Peyer's patch (tissue), 4 donors: ENCODE results near the gene SLC7A10. TPM values are rescaled to one million over a fixed set of nuclear protein-coding genes. Genes with fewer than 3 reads are reported as not detected.

Experiments used
- DNase-seq, 3 donors: peaks; one replicate each; pipeline ENCODE4 v3.0.0-alpha.2; 2017 to 2019
- H3K27ac ChIP-seq, 4 donors: fragments of 200-600 bp; sonication (generic); one replicate each; pipeline ENCODE4 v1.5.1; 2016 to 2019
- H3K27me3 ChIP-seq, 2 donors: fragments of 200-600 bp; sonication (generic); one replicate each; pipeline ENCODE4 v1.5.1; 2019
- H3K36me3 ChIP-seq, 3 donors: fragments of 200-600 bp; sonication (generic); one replicate each; pipeline ENCODE4 v1.5.1; 2016 to 2019
- H3K4me1 ChIP-seq, 4 donors: fragments of 200-600 bp; sonication (generic); one replicate each; pipeline ENCODE4 v1.5.1; 2016 to 2019
- H3K4me3 ChIP-seq, 4 donors: fragments of 200-600 bp; sonication (generic); 1 replicate in 3 of 4; 2 replicates in 1 of 4; pipeline ENCODE4 v1.5.1; 2016 to 2019; ENCODE audit warnings: mild to moderate bottlenecking in 1 of 4
- H3K9me3 ChIP-seq, 4 donors: fragments of 200-600 bp; sonication (generic); one replicate each; pipeline ENCODE4 v1.5.1; 2016 to 2019; ENCODE audit warnings: mild to moderate bottlenecking in 1 of 4
- POLR2A ChIP-seq, 2 donors: fragments of 450-650 bp; IDR thresholded peaks; one replicate each; pipeline ENCODE4 v1.5.1; 2017; ENCODE audit warnings: antibody characterized with exemption in 2 of 2, mild to moderate bottlenecking in 2 of 2, moderate library complexity in 2 of 2
- total RNA-seq, 4 donors: library from RNA; depleted of rRNA; stranded (reverse); fragments of >200 nt; gene quantifications; one replicate each; pipeline ENCODE4 v1.1.0, GENCODE V29; 2016
- TF ChIP-seq, protein P1 (sequence below), 6 experiments: fragments of 450-650 bp in 4 of 6; fragments of 200-600 bp in 2 of 6; sonication (generic) in 1 of 6; IDR thresholded peaks; one replicate each; pipeline ENCODE4 v1.5.1; 2017 to 2019; ENCODE audit warnings: antibody characterized with exemption in 6 of 6, mild to moderate bottlenecking in 3 of 6, moderate library complexity in 1 of 6

Gene SLC7A10
- total RNA-seq, 4 donors from 2014 or later, result not detected

DNA sequence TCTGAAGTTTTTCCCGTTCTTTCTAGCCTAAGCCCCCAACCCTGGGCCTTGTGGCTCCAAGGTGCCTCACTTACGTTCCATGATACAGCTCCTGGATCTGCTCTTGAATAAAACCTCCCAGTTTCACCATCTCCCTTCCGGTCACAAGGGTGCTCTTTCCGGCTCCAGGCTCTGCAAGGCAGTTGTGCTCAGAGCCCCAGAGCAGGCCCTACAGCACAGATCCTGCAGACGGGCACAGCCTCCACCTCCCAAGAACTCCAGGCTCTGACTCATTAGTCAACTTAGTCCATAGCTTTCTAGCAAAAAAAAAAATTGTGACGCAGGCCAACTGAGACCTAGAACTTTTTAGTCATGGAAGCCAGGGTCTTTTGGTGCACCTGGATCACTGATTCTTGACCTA, 33.9 kb upstream of the SLC7A10 start:
- TF ChIP-seq POLR2A (IDR thresholded peaks at IDR 0.05), result no peak
- TF ChIP-seq, protein P1, sequence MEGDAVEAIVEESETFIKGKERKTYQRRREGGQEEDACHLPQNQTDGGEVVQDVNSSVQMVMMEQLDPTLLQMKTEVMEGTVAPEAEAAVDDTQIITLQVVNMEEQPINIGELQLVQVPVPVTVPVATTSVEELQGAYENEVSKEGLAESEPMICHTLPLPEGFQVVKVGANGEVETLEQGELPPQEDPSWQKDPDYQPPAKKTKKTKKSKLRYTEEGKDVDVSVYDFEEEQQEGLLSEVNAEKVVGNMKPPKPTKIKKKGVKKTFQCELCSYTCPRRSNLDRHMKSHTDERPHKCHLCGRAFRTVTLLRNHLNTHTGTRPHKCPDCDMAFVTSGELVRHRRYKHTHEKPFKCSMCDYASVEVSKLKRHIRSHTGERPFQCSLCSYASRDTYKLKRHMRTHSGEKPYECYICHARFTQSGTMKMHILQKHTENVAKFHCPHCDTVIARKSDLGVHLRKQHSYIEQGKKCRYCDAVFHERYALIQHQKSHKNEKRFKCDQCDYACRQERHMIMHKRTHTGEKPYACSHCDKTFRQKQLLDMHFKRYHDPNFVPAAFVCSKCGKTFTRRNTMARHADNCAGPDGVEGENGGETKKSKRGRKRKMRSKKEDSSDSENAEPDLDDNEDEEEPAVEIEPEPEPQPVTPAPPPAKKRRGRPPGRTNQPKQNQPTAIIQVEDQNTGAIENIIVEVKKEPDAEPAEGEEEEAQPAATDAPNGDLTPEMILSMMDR (IDR thresholded peaks at IDR 0.05), result no peak
- H3K27me3 ChIP-seq, result no peaks in the 10 kb centered on the region

DNA sequence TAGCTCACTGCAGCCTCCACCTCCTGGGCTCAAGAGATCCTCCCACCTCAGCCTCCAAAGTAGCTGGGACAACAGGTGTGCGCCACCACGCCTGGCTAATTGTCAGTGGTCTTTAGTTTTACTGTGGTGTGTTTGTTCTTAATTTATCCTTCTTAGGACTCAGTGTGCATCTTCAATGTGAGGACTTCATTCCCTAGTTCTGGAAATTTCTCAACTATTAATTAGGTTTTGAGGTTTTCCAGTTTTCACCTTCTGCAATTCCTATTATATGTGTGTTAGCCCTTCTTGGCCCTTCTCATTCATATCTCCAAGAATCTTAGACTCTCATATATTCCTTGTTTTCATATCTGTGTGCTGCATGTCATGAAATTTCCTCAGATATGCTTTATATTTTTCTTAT, 32.2 kb upstream of the SLC7A10 start:
- DNase-seq, result no peak
- no peaks in the 10 kb centered on the region for H3K27me3 ChIP-seq
- no peak overlapping the region for H3K4me3 ChIP-seq
- no peaks in the 10 kb centered on the region for H3K36me3 ChIP-seq
- H3K4me1 ChIP-seq, result no peaks in the 10 kb centered on the region
- no peak overlapping the region for H3K27ac ChIP-seq
- H3K9me3 ChIP-seq, result no peaks in the 10 kb centered on the region
- TF ChIP-seq POLR2A (IDR thresholded peaks at IDR 0.05), result no peak
- TF ChIP-seq, protein P1 (IDR thresholded peaks at IDR 0.05), result no peak

More for the DNA sequence above, 33.9 kb upstream of the SLC7A10 start:
- Histone ChIP-seq H3K4me3 (no peak overlapping the region), H3K27ac (no peak overlapping the region), H3K36me3 (no peaks in the 10 kb centered on the region), H3K9me3 (no peaks in the 10 kb centered on the region), H3K4me1 (no peaks in the 10 kb centered on the region)
- DNase-seq, result no peak

DNA sequence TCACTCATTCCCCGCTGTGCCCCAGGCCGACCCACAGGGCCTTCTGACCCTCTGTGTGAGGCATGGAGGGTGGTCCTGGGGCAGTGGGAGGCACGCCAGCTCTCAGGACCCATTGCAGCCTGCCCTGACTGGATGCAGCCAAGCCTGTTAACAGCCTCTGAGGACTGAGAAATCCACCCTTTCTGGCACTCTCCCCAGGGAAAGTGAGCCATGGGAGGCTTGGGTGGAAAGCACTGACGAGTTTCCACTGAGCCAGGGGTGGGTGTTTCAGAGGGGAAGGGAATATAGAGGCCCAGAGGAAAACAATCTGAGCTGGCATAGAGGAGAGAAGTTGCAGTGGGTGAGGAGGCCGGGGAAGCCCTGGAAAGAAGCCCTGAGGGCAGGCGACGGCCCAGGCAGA, 30.6 kb upstream of the SLC7A10 start:
- TF ChIP-seq, protein P1 (IDR thresholded peaks at IDR 0.05), result no peak
- no peak for TF ChIP-seq POLR2A (IDR thresholded peaks at IDR 0.05)
- Histone ChIP-seq H3K27me3 (no peaks in the 10 kb centered on the region), H3K27ac (no peak overlapping the region), H3K4me3 (no peak overlapping the region), H3K4me1 (no peaks in the 10 kb centered on the region), H3K9me3 (no peaks in the 10 kb centered on the region), H3K36me3 (no peaks in the 10 kb centered on the region)
- no peak for DNase-seq

DNA sequence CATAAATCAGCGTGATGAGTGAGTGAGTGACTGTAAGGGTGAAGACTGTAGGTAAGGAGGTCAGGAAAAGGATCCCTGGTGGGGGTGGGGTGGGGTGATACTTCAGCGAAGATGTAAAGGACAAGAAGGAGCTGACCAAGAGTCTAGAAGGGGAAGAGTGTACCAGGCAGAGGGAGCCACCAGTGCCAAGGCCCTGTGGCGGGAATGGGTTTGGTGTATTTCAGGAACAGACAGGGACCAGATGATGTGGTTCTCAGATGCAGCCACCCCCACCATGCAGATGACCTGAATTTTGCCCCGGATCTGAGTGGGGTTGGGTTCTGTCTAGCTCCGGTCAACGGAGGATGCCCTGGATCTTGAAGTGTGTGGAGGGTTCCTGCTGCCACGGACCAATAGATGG, 30.1 kb upstream of the SLC7A10 start:
- H3K4me3 ChIP-seq, result no peak overlapping the region
- TF ChIP-seq, protein P1 (IDR thresholded peaks at IDR 0.05), result no peak
- TF ChIP-seq POLR2A (IDR thresholded peaks at IDR 0.05), result no peak
- no peak overlapping the region for H3K27ac ChIP-seq
- H3K4me1 ChIP-seq, result no peaks in the 10 kb centered on the region
- no peaks in the 10 kb centered on the region for H3K36me3 ChIP-seq
- no peaks in the 10 kb centered on the region for H3K27me3 ChIP-seq
- DNase-seq, result no peak
- H3K9me3 ChIP-seq, result no peaks in the 10 kb centered on the region

DNA sequence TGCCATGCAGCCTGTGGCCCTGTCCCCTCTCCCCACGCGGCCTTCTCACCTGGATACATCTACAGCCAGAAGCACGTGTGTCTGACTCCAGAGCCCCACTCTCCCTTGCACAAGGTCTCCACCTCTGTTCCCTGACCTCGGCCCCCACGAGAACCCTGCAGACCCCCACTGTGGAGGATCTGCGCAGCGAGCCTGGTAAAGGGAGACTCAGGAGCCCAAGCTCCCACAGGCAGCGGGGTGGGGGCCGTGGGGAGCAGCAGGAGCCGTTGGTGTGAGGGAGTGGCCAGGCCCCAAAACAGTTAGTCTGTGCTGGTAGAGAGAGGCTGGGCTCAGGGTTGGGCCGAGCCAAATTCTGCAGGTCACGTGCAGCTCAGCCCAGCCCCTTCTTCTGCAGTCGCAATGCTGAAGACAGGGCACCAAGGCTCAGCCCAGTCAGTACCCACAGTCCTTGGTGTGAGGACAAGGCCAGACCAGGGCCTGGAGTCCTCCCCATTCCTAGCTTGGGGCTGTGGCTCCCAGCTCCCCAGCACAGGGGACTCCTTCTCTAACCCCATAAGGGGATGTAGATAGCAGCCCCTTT, 28.7 kb upstream of the SLC7A10 start:
- H3K4me1 ChIP-seq, result no peaks in the 10 kb centered on the region
- DNase-seq, result no peak
- H3K27ac ChIP-seq, result no peak overlapping the region
- H3K27me3 ChIP-seq, result no peaks in the 10 kb centered on the region
- H3K36me3 ChIP-seq, result no peaks in the 10 kb centered on the region
- no peak for TF ChIP-seq POLR2A (IDR thresholded peaks at IDR 0.05)
- TF ChIP-seq, protein P1 (IDR thresholded peaks at IDR 0.05), result no peak
- no peaks in the 10 kb centered on the region for H3K9me3 ChIP-seq
- H3K4me3 ChIP-seq, result no peak overlapping the region

DNA sequence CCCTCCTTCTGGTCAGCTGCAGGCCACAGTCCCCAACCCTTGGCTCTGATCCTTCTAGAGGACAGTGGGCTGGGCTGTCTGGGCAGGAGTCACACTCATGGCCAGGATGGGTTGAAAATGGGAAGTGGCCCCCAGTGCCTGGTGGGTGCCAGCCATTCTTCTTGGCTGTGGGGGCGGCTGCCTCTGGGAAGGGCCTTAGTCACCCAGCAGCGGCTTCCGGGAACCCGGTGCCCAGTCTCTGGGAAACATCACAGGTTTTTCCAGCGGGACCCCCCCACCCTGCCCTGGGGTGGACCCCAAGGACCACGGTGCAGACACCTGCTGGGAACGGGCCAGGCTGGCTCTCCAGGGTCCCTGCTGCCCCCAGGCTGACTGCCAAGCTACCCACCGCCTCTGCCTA, 27.3 kb upstream of the SLC7A10 start:
- no peak overlapping the region for H3K27ac ChIP-seq
- no peak for TF ChIP-seq POLR2A (IDR thresholded peaks at IDR 0.05)
- TF ChIP-seq, protein P1 (IDR thresholded peaks at IDR 0.05), result no peak
- no peaks in the 10 kb centered on the region for H3K27me3 ChIP-seq
- H3K9me3 ChIP-seq, result no peaks in the 10 kb centered on the region
- no peaks in the 10 kb centered on the region for H3K4me1 ChIP-seq
- H3K36me3 ChIP-seq, result no peaks in the 10 kb centered on the region
- no peak for DNase-seq
- no peak overlapping the region for H3K4me3 ChIP-seq
